ENCODE measurements around the gene CFAP74. TPM values are rescaled to one million over a fixed set of nuclear protein-coding genes. Genes with fewer than 3 reads are reported as not detected.

Gene CFAP74
- total RNA-seq, 2 experiments from 2014 or later = not detected

DNA sequence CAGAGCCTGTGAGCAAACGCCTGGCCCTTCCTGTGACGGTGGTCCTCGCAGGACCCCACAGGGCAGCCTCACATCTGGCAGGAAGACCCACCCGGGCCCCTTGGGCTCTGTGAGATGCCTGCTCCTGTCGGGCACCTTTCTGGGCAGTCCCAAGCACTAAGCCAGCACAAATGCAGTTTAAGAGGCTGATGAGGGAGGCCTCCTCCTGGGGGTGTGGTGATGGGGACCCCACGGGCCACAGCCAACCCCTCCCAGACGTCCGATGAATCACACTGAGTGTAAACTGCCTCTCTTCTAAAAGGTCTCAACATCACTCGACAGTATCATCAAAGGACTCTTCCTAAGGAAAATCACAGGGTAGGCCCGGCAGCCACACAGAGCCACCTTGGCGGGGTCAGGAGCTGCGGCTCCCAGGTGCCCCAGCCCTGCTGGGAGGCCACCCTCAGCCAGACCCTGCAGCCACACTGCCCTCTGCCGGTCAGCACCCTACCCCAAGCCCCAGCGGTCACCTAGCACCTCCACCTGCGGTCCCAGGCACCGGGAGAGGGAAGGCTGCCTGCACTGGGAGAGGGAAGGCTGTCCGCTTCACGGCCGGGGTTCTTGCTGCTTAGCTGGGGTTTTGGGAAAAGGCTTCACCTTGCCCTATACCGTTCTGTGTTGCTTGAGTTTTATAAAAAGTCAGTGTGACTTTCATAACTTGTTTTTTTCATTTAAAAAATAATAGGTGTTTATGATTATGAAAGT is 42.8 kb upstream of the CFAP74 start:
- H3K4me1 Mint-ChIP-seq (ENCODE audit: low read depth) = peaks cover 24% of the 10 kb centered on the region
- H3K27me3 Mint-ChIP-seq (ENCODE audit: low read depth) = peaks cover 12% of the 10 kb centered on the region
- CTCF ChIA-PET = interaction anchor here (1.7 to 4.8 kb wide), 3 partner anchors 10 to 130 kb away, joined by 5 to 100 read pairs (median 6); no protein-coding TSS in a partner anchor
- H3K9me3 Mint-ChIP-seq (ENCODE audit: insufficient read depth) = no peaks in the 10 kb centered on the region
- no peak overlapping the region for H3K4me3 Mint-ChIP-seq
- no peaks in the 10 kb centered on the region for H3K36me3 Mint-ChIP-seq (ENCODE audit: low read depth)
- DNase-seq (peak; percentile 65), ATAC-seq (no peak)
- no peak overlapping the region for H3K27ac Mint-ChIP-seq
- POLR2A ChIA-PET = no interaction called here

DNA sequence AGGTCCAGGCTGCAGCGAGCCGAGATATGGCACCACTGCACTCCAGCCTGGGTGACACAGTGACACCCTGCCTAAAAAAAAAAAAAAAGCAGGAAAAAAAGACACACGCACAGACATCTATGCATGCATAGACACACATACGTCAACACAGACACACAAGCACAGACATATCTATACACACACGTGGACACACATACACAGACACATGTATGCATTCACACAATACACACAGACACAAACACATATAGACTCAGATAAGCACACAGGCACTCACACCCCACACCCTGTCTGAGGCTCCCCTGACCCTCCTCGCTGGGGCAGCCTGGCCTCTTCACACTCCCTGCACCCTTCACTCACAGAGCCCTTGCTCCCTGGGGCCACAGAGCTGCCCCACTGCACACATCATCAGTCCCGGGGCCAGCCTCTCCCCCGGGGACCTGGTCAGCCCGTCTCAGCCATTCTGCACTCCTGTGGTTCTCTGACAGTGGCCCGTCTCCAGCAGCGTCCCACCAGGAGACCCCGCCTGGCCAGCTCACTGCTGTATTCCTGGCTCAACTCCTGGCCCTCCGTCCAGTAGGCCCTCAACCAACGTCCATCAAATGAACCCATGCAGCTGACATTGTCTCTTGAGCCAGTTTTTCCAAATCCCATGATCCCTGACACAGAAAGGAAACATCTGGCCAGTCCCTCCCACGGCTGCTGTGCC is 42.0 kb upstream of the CFAP74 start:
- Mint-ChIP-seq H3K4me1 (ENCODE audit: low read depth) (peaks cover 24% of the 10 kb centered on the region), H3K9me3 (ENCODE audit: insufficient read depth) (no peaks in the 10 kb centered on the region), H3K36me3 (ENCODE audit: low read depth) (no peaks in the 10 kb centered on the region), H3K27me3 (ENCODE audit: low read depth) (peaks cover 12% of the 10 kb centered on the region), H3K4me3 (peak overlapping the region; percentile 10), H3K27ac (no peak overlapping the region)
- CTCF ChIA-PET = interaction anchor here (0.6 to 4.8 kb wide), 23 partner anchors 10 to 346 kb away, joined by 3 to 100 read pairs (median 5); partner anchors contain the start of genes MORN1 and RER1
- no peak for ATAC-seq
- no peak for DNase-seq
- POLR2A ChIA-PET = no interaction called here

DNA sequence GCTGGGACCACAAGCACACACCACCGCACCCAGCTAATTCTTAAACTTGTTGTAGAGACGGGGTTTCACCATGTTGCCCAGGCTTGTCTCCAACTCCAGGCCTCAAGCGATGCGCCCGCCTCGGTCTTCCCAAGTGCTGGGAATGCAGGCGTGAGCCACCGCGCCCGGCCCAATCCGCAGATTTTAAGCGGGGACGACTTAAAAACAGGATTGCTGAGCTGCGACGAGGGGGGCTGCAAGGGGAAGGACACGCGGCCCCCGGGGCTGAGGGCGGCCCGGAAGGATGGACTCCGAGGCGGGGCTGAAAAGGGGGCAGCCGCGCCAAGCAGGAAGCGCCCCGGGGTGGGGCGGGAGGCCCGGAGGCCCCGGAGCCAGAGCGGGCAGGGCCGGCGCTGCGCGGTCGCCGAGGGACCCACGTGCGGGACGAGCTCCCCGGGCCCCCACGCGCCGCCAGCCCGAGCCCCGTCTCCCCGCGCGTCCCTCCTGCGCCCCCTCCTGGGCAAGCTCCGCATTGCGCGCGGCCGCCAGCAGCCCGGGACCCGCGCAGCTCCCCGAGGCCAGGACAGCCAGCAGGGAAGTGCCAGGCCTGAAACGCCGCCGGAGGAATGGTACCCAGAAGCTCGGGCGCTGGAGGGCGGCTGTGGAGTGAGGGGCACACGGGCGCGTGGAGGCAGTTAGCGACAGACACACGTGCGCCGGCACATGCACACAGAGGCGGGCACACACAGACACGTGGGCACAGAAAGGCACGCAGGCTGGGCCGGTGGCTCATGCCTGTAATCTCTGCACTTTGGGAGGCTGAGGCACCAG is 41.1 kb upstream of the CFAP74 start:
- Mint-ChIP-seq H3K4me3 (peak overlapping the region; percentile 42), H3K9me3 (ENCODE audit: insufficient read depth) (no peaks in the 10 kb centered on the region), H3K4me1 (ENCODE audit: low read depth) (peaks cover 24% of the 10 kb centered on the region), H3K36me3 (ENCODE audit: low read depth) (no peaks in the 10 kb centered on the region), H3K27me3 (ENCODE audit: low read depth) (peaks cover 12% of the 10 kb centered on the region), H3K27ac (no peak overlapping the region)
- ChIA-PET POLR2A (interaction anchor here (0.5 to 1.1 kb wide), 2 partner anchors 145 to 150 kb away, joined by 3 to 4 read pairs; partner anchors contain the start of gene FAAP20), CTCF (interaction anchor here (0.6 to 4.8 kb wide), 36 partner anchors 8 to 373 kb away, joined by 3 to 100 read pairs (median 4); partner anchors contain the start of genes MORN1 and RER1)
- DNase-seq (peak; percentile 77), ATAC-seq (peak; percentile 87)

GRCh38 chr1:2043886-2044285 is 40.3 kb upstream of the CFAP74 start:
- H3K27me3 Mint-ChIP-seq (ENCODE audit: low read depth) = peaks cover 9% of the 10 kb centered on the region
- POLR2A ChIA-PET = interaction anchor here (0.5 to 1.1 kb wide), 2 partner anchors 146 to 151 kb away, joined by 3 to 4 read pairs; partner anchors contain the start of gene FAAP20
- CTCF ChIA-PET = interaction anchor here (1.1 to 4.8 kb wide), 15 partner anchors 9 to 138 kb away, joined by 3 to 100 read pairs (median 4); no protein-coding TSS in a partner anchor
- peak overlapping the region; percentile 13 for H3K27ac Mint-ChIP-seq
- H3K9me3 Mint-ChIP-seq (ENCODE audit: insufficient read depth) = no peaks in the 10 kb centered on the region
- no peaks in the 10 kb centered on the region for H3K36me3 Mint-ChIP-seq (ENCODE audit: low read depth)
- ATAC-seq (no peak), DNase-seq (no peak)
- H3K4me3 Mint-ChIP-seq = no peak overlapping the region
- H3K4me1 Mint-ChIP-seq (ENCODE audit: low read depth) = peaks cover 17% of the 10 kb centered on the region

- no peak for ATAC-seq
- Mint-ChIP-seq H3K4me3 (no peak overlapping the region), H3K9me3 (ENCODE audit: insufficient read depth) (no peaks in the 10 kb centered on the region), H3K4me1 (ENCODE audit: low read depth) (peaks cover 13% of the 10 kb centered on the region), H3K27ac (no peak overlapping the region), H3K27me3 (ENCODE audit: low read depth) (peaks cover 5% of the 10 kb centered on the region), H3K36me3 (ENCODE audit: low read depth) (no peaks in the 10 kb centered on the region)
- DNase-seq = no peak
- CTCF ChIA-PET = interaction anchor here (1.3 to 4.8 kb wide), 4 partner anchors 12 to 134 kb away, joined by 3 to 100 read pairs (median 10); no protein-coding TSS in a partner anchor
- POLR2A ChIA-PET = interaction anchor here (0.8 kb wide), 1 partner anchor 99 kb away, joined by 3 read pairs; no protein-coding TSS in a partner anchor
Measured at GRCh38 chr1:2042830-2043773, 39.5 kb upstream of the CFAP74 start.

GRCh38 chr1:2041887-2042286 is 38.3 kb upstream of the CFAP74 start:
- no peaks in the 10 kb centered on the region for H3K36me3 Mint-ChIP-seq (ENCODE audit: low read depth)
- H3K4me3 Mint-ChIP-seq = no peak overlapping the region
- ChIA-PET POLR2A (no interaction called here), CTCF (interaction anchor here (1.3 to 2.7 kb wide), 2 partner anchors 10 to 132 kb away, joined by 3 to 7 read pairs; no protein-coding TSS in a partner anchor)
- H3K9me3 Mint-ChIP-seq (ENCODE audit: insufficient read depth) = no peaks in the 10 kb centered on the region
- DNase-seq (no peak), ATAC-seq (no peak)
- H3K27ac Mint-ChIP-seq = no peak overlapping the region
- H3K4me1 Mint-ChIP-seq (ENCODE audit: low read depth) = peaks cover 13% of the 10 kb centered on the region
- peaks cover 5% of the 10 kb centered on the region for H3K27me3 Mint-ChIP-seq (ENCODE audit: low read depth)

DNA sequence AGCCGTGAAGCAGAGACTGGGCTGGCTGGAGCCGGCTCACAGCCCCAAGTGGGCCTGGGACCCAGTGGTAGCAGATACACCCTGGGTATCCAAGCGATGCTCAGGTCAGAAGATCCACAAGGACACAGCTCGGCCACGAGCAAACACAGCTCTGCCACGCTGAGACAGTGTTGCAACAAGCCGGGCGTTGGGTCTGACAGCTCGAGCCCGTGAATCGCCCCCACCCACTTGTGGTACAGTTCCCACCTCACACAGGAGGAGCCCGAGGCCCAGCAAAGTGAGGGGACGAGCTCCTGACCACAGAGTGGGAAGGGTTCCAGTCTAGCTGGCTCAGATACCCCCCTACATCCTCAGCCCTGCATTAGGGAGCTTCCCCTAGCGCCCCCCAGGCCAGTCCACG is 37.7 kb upstream of the CFAP74 start:
- H3K36me3 Mint-ChIP-seq (ENCODE audit: low read depth) = no peaks in the 10 kb centered on the region
- CTCF ChIA-PET = interaction anchor here (1.5 to 2.7 kb wide), 2 partner anchors 10 to 81 kb away, joined by 3 to 7 read pairs; no protein-coding TSS in a partner anchor
- POLR2A ChIA-PET = no interaction called here
- H3K4me1 Mint-ChIP-seq (ENCODE audit: low read depth) = peaks cover 13% of the 10 kb centered on the region
- no peak overlapping the region for H3K4me3 Mint-ChIP-seq
- H3K27me3 Mint-ChIP-seq (ENCODE audit: low read depth) = peaks cover 5% of the 10 kb centered on the region
- ATAC-seq = no peak
- no peak for DNase-seq
- H3K27ac Mint-ChIP-seq = no peak overlapping the region
- no peaks in the 10 kb centered on the region for H3K9me3 Mint-ChIP-seq (ENCODE audit: insufficient read depth)

DNA sequence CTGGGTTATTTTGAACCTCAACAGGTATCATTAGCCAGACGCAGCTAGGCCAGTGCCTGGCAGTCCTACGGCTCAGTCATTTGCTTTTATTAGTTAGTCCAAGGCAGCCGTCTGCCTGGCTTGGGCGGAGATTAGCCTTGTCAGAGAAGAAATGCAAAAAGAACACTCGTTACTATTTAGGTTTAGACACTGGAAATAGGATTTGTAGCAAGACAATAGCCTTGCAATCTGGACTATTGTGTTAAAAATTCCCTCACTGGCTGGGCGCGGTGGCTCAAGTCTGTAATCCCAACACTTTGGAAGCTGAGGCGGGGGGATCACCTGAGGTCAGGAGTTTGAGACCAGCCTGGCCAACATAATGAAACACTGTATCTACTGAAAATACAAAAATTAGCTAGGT is 35.7 kb upstream of the CFAP74 start:
- Mint-ChIP-seq H3K27ac (no peak overlapping the region), H3K36me3 (ENCODE audit: low read depth) (no peaks in the 10 kb centered on the region), H3K4me1 (ENCODE audit: low read depth) (peaks cover 3% of the 10 kb centered on the region), H3K4me3 (no peak overlapping the region), H3K27me3 (ENCODE audit: low read depth) (peaks cover 2% of the 10 kb centered on the region), H3K9me3 (ENCODE audit: insufficient read depth) (no peaks in the 10 kb centered on the region)
- DNase-seq (no peak), ATAC-seq (no peak)
- POLR2A ChIA-PET = no interaction called here
- CTCF ChIA-PET = no interaction called here

GRCh38 chr1:2038229-2038628 is 34.6 kb upstream of the CFAP74 start:
- no peaks in the 10 kb centered on the region for H3K9me3 Mint-ChIP-seq (ENCODE audit: insufficient read depth)
- H3K4me1 Mint-ChIP-seq (ENCODE audit: low read depth) = no peaks in the 10 kb centered on the region
- H3K4me3 Mint-ChIP-seq = no peak overlapping the region
- ChIA-PET POLR2A (no interaction called here), CTCF (no interaction called here)
- ATAC-seq (no peak), DNase-seq (no peak)
- H3K36me3 Mint-ChIP-seq (ENCODE audit: low read depth) = no peaks in the 10 kb centered on the region
- H3K27me3 Mint-ChIP-seq (ENCODE audit: low read depth) = no peaks in the 10 kb centered on the region
- H3K27ac Mint-ChIP-seq = no peak overlapping the region

GRCh38 chr1:2037314-2037979 is 33.9 kb upstream of the CFAP74 start:
- DNase-seq = no peak
- ATAC-seq = no peak
- ChIA-PET POLR2A (no interaction called here), CTCF (no interaction called here)
- no peaks in the 10 kb centered on the region for H3K9me3 Mint-ChIP-seq (ENCODE audit: insufficient read depth)
- no peaks in the 10 kb centered on the region for H3K27me3 Mint-ChIP-seq (ENCODE audit: low read depth)
- H3K27ac Mint-ChIP-seq = no peak overlapping the region
- no peaks in the 10 kb centered on the region for H3K36me3 Mint-ChIP-seq (ENCODE audit: low read depth)
- no peak overlapping the region for H3K4me3 Mint-ChIP-seq
- no peaks in the 10 kb centered on the region for H3K4me1 Mint-ChIP-seq (ENCODE audit: low read depth)

Data from activated CD8-positive, alpha-beta T cell treated with anti-CD3 and anti-CD28 coated beads, Interleukin-2, amount 10 ng/mL, durations not matched to agents 7 days and 5 days (primary cell).